ENCODE results near the gene GLTPD2.

- no peak for TF ChIP-seq CTCF (IDR thresholded peaks at IDR 0.05; ENCODE audit: insufficient read depth, low read length)
- no peak for TF ChIP-seq REST (IDR thresholded peaks at IDR 0.05; ENCODE audit: insufficient replicate concordance, low read depth)
- TF ChIP-seq POLR2AphosphoS5 (IDR thresholded peaks at IDR 0.05; ENCODE audit: low read depth), result no peak
- no peak for TF ChIP-seq SPI1 (IDR thresholded peaks at IDR 0.05; ENCODE audit: borderline replicate concordance, low read depth)
- TF ChIP-seq GABPA (IDR thresholded peaks at IDR 0.05; ENCODE audit: low read depth), result no peak
Observed at GRCh38 chr17:4827399-4827798, 38.6 kb downstream of the GLTPD2 start.
